ENCODE results near the gene OGA. TPM values are rescaled to one million over a fixed set of nuclear protein-coding genes. Genes with fewer than 3 reads are reported as not detected.

Gene OGA
- total and polyA plus RNA-seq, 2 of the 8 experiments (the other 6 are each of a cell fraction or from before 2014, with no cell fraction given): 31.2 to 107 TPM

- TF ChIP-seq, protein P1, sequence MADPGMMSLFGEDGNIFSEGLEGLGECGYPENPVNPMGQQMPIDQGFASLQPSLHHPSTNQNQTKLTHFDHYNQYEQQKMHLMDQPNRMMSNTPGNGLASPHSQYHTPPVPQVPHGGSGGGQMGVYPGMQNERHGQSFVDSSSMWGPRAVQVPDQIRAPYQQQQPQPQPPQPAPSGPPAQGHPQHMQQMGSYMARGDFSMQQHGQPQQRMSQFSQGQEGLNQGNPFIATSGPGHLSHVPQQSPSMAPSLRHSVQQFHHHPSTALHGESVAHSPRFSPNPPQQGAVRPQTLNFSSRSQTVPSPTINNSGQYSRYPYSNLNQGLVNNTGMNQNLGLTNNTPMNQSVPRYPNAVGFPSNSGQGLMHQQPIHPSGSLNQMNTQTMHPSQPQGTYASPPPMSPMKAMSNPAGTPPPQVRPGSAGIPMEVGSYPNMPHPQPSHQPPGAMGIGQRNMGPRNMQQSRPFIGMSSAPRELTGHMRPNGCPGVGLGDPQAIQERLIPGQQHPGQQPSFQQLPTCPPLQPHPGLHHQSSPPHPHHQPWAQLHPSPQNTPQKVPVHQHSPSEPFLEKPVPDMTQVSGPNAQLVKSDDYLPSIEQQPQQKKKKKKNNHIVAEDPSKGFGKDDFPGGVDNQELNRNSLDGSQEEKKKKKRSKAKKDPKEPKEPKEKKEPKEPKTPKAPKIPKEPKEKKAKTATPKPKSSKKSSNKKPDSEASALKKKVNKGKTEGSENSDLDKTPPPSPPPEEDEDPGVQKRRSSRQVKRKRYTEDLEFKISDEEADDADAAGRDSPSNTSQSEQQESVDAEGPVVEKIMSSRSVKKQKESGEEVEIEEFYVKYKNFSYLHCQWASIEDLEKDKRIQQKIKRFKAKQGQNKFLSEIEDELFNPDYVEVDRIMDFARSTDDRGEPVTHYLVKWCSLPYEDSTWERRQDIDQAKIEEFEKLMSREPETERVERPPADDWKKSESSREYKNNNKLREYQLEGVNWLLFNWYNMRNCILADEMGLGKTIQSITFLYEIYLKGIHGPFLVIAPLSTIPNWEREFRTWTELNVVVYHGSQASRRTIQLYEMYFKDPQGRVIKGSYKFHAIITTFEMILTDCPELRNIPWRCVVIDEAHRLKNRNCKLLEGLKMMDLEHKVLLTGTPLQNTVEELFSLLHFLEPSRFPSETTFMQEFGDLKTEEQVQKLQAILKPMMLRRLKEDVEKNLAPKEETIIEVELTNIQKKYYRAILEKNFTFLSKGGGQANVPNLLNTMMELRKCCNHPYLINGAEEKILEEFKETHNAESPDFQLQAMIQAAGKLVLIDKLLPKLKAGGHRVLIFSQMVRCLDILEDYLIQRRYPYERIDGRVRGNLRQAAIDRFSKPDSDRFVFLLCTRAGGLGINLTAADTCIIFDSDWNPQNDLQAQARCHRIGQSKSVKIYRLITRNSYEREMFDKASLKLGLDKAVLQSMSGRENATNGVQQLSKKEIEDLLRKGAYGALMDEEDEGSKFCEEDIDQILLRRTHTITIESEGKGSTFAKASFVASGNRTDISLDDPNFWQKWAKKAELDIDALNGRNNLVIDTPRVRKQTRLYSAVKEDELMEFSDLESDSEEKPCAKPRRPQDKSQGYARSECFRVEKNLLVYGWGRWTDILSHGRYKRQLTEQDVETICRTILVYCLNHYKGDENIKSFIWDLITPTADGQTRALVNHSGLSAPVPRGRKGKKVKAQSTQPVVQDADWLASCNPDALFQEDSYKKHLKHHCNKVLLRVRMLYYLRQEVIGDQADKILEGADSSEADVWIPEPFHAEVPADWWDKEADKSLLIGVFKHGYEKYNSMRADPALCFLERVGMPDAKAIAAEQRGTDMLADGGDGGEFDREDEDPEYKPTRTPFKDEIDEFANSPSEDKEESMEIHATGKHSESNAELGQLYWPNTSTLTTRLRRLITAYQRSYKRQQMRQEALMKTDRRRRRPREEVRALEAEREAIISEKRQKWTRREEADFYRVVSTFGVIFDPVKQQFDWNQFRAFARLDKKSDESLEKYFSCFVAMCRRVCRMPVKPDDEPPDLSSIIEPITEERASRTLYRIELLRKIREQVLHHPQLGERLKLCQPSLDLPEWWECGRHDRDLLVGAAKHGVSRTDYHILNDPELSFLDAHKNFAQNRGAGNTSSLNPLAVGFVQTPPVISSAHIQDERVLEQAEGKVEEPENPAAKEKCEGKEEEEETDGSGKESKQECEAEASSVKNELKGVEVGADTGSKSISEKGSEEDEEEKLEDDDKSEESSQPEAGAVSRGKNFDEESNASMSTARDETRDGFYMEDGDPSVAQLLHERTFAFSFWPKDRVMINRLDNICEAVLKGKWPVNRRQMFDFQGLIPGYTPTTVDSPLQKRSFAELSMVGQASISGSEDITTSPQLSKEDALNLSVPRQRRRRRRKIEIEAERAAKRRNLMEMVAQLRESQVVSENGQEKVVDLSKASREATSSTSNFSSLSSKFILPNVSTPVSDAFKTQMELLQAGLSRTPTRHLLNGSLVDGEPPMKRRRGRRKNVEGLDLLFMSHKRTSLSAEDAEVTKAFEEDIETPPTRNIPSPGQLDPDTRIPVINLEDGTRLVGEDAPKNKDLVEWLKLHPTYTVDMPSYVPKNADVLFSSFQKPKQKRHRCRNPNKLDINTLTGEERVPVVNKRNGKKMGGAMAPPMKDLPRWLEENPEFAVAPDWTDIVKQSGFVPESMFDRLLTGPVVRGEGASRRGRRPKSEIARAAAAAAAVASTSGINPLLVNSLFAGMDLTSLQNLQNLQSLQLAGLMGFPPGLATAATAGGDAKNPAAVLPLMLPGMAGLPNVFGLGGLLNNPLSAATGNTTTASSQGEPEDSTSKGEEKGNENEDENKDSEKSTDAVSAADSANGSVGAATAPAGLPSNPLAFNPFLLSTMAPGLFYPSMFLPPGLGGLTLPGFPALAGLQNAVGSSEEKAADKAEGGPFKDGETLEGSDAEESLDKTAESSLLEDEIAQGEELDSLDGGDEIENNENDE (IDR thresholded peaks at IDR 0.05; ENCODE audit: insufficient replicate concordance, low read length): no peak
Observed at GRCh38 chr10:101816913-101817336, 1.3 kb downstream of the OGA start (continued).

Data from H1 (cell line).